ENCODE data around the gene LAMP1. TPM values are rescaled to one million over a fixed set of nuclear protein-coding genes. Genes with fewer than 3 reads are reported as not detected.
A peak's percentile ranks its signal among the peaks of the same experiment; 100 is the strongest.
"Not testable (repeated sequence)": the region's sequence is repeated elsewhere in the genome, so short reads cannot be mapped to it uniquely, and the experiment has no call there.

LAMP1 gene
- total and polyA plus RNA-seq, 4 experiments from 2014 or later = 20.5 to 126 (median 76.9) TPM

DNA sequence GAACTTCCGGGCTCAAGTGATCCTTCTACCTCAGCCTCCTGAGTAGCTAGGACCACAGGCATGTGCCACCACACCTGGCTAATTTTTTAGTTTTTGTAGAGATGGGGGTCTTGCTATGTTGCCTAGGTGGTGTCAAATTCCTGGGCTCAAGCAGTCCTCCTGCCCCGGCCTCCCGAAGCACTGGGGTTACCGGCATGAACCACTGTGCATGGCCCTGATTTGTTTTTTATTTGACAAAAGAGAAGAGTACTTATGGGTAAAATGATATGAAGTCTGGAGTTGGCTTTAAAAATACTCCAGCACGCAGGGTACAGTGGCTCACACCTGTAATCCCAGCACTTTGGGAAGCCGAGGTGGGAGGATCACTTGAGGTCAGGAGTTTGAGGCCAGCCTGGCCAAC is 71.3 kb downstream of the LAMP1 start:
- H3K27ac Mint-ChIP-seq; H3K4me1 ChIP-seq (ENCODE audit: insufficient read depth, low read length); H3K36me3 Mint-ChIP-seq; H3K4me3 ChIP-seq (ENCODE audit: low read length in 2 of 2); H3K27me3 Mint-ChIP-seq; H3K4me3 Mint-ChIP-seq; H3K9me3 Mint-ChIP-seq; POLR2A ChIA-PET (ENCODE audit: partially characterized antibody); DNase-seq; H3K27me3 ChIP-seq (ENCODE audit: insufficient read depth, low read length); H3K9me3 ChIP-seq (ENCODE audit: control insufficient read depth in 1 of 2, low read length in 2 of 2); H3K36me3 ChIP-seq (ENCODE audit: insufficient read depth, low read length); H3K27ac ChIP-seq (ENCODE audit: low read depth, low read length); CTCF ChIA-PET (ENCODE audit: partially characterized antibody); H3K4me1 Mint-ChIP-seq; intact Hi-C loops (cut with micrococcal nuclease): not testable (repeated sequence)

GRCh38 chr13:113369189-113369588 is 72.2 kb downstream of the LAMP1 start:
- Histone ChIP-seq H3K4me3 (ENCODE audit: low read length in 2 of 2) (no peak overlapping the region), H3K4me1 (ENCODE audit: insufficient read depth, low read length) (no peaks in the 10 kb centered on the region), H3K27ac (ENCODE audit: low read depth, low read length) (no peak overlapping the region), H3K36me3 (ENCODE audit: insufficient read depth, low read length) (no peaks in the 10 kb centered on the region), H3K27me3 (ENCODE audit: insufficient read depth, low read length) (peaks cover 9% of the 10 kb centered on the region), H3K9me3 (ENCODE audit: control insufficient read depth in 1 of 2, low read length in 2 of 2) (no peaks in the 10 kb centered on the region)
- no peak overlapping the region for H3K27ac Mint-ChIP-seq
- no peaks in the 10 kb centered on the region for H3K36me3 Mint-ChIP-seq
- CTCF ChIA-PET (ENCODE audit: partially characterized antibody) = no interaction called here
- intact Hi-C loops (cut with micrococcal nuclease) = no loop called here
- peaks cover 5 to 6% of the 10 kb centered on the region in 2 donors for H3K27me3 Mint-ChIP-seq
- no peak for DNase-seq
- no peaks in the 10 kb centered on the region for H3K9me3 Mint-ChIP-seq
- no peak overlapping the region for H3K4me3 Mint-ChIP-seq
- peaks cover 0 to 6% (median 2%) of the 10 kb centered on the region in 4 donors for H3K4me1 Mint-ChIP-seq
- POLR2A ChIA-PET (ENCODE audit: partially characterized antibody) = interaction anchor here (0.6 kb wide), 1 partner anchor 13 kb away, joined by 4 read pairs; no protein-coding TSS in a partner anchor

- Histone ChIP-seq H3K27ac (ENCODE audit: low read depth, low read length) (no peak overlapping the region), H3K36me3 (ENCODE audit: insufficient read depth, low read length) (no peaks in the 10 kb centered on the region), H3K9me3 (ENCODE audit: control insufficient read depth in 1 of 2, low read length in 2 of 2) (no peaks in the 10 kb centered on the region), H3K27me3 (ENCODE audit: insufficient read depth, low read length) (peaks cover 5% of the 10 kb centered on the region), H3K4me1 (ENCODE audit: insufficient read depth, low read length) (no peaks in the 10 kb centered on the region), H3K4me3 (ENCODE audit: low read length in 2 of 2) (no peak overlapping the region)
- H3K4me3 Mint-ChIP-seq = no peak overlapping the region
- ChIA-PET CTCF (ENCODE audit: partially characterized antibody) (no interaction called here), POLR2A (ENCODE audit: partially characterized antibody) (no interaction called here)
- no peaks in the 10 kb centered on the region for H3K9me3 Mint-ChIP-seq
- peaks cover 0 to 6% (median 2%) of the 10 kb centered on the region in 4 donors for H3K4me1 Mint-ChIP-seq
- intact Hi-C loops (cut with micrococcal nuclease) = no loop called here
- no peaks in the 10 kb centered on the region for H3K36me3 Mint-ChIP-seq
- H3K27ac Mint-ChIP-seq = no peak overlapping the region
- no peak for DNase-seq
- H3K27me3 Mint-ChIP-seq = peaks cover 6 to 9% of the 10 kb centered on the region in 2 donors
Observed at GRCh38 chr13:113369881-113370280, 72.8 kb downstream of the LAMP1 start.

GRCh38 chr13:113371061-113371460 is 74.0 kb downstream of the LAMP1 start:
- Mint-ChIP-seq H3K36me3 (no peaks in the 10 kb centered on the region), H3K27ac (peak overlapping the region in 1 of 7 donors; percentile 35), H3K4me1 (no peaks in the 10 kb centered on the region), H3K4me3 (no peak overlapping the region), H3K9me3 (no peaks in the 10 kb centered on the region), H3K27me3 (peaks cover 0 to 10% of the 10 kb centered on the region in 2 donors)
- no peak overlapping the region for H3K4me3 ChIP-seq (ENCODE audit: low read length in 2 of 2)
- H3K4me1 ChIP-seq (ENCODE audit: insufficient read depth, low read length) = no peaks in the 10 kb centered on the region
- DNase-seq = no peak
- H3K27ac ChIP-seq (ENCODE audit: low read depth, low read length) = no peak overlapping the region
- no peaks in the 10 kb centered on the region for H3K27me3 ChIP-seq (ENCODE audit: insufficient read depth, low read length)
- ChIA-PET POLR2A (ENCODE audit: partially characterized antibody) (no interaction called here), CTCF (ENCODE audit: partially characterized antibody) (no interaction called here)
- no peaks in the 10 kb centered on the region for H3K36me3 ChIP-seq (ENCODE audit: insufficient read depth, low read length)
- intact Hi-C loops (cut with micrococcal nuclease) = no loop called here
- H3K9me3 ChIP-seq (ENCODE audit: control insufficient read depth in 1 of 2, low read length in 2 of 2) = no peaks in the 10 kb centered on the region

DNA sequence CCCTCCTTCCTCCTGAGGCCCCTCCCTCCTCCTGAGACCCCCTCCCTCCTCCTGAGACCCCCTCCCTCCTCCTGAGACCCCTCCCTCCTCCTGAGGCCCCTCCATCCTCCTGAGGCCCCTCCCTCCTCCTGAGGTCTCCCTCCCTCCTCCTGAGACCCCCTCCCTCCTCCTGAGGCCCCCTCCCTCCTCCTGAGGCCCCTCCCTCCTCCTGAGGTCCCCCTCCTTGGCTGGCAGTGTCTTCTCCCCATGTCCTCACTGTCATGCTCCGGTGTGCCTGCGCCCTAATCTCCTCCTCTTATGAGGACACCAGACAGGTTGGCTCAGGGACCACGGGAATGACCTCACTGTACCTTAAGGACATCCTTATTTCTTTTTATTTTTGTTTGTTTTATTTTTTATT is 74.7 kb downstream of the LAMP1 start:
- H3K27me3 Mint-ChIP-seq; H3K9me3 Mint-ChIP-seq; H3K4me1 ChIP-seq (ENCODE audit: insufficient read depth, low read length); H3K9me3 ChIP-seq (ENCODE audit: control insufficient read depth in 1 of 2, low read length in 2 of 2); H3K36me3 Mint-ChIP-seq; H3K4me3 Mint-ChIP-seq; DNase-seq; H3K27ac Mint-ChIP-seq; H3K4me3 ChIP-seq (ENCODE audit: low read length in 2 of 2); H3K36me3 ChIP-seq (ENCODE audit: insufficient read depth, low read length); CTCF ChIA-PET (ENCODE audit: partially characterized antibody); H3K4me1 Mint-ChIP-seq; POLR2A ChIA-PET (ENCODE audit: partially characterized antibody); H3K27ac ChIP-seq (ENCODE audit: low read depth, low read length); H3K27me3 ChIP-seq (ENCODE audit: insufficient read depth, low read length); intact Hi-C loops (cut with micrococcal nuclease): not testable (repeated sequence)

Small RNA genes lying within 50 kb of the gene (microRNA-seq; reads per million reads assigned to microRNA genes)
- gene MIR8075 (ENCODE audit: borderline microRNAs expressed, borderline number of aligned reads, borderline replicate concordance) = not detected

Other genes with a start within 250 kb of the LAMP1 start
- not detected for gene F7, start 191.4 kb upstream of the LAMP1 start, total RNA-seq
- gene F7, start 191.4 kb upstream of the LAMP1 start, polyA plus RNA-seq = not detected
- gene F10, start 174.4 kb upstream of the LAMP1 start, total RNA-seq = not detected
- gene F10, start 174.4 kb upstream of the LAMP1 start, polyA plus RNA-seq = not detected
- gene PROZ, start 138.6 kb upstream of the LAMP1 start, total RNA-seq = not detected
- gene PROZ, start 138.6 kb upstream of the LAMP1 start, polyA plus RNA-seq = under 1 TPM in 1 of 2 donors, not detected in 1; 0.32 TPM
- 10 to 100 TPM; 78.2 to 79.8 TPM for gene PCID2, start 88.6 kb upstream of the LAMP1 start, total RNA-seq
- gene PCID2, start 88.6 kb upstream of the LAMP1 start, polyA plus RNA-seq = 100 to 1,000 TPM in 1 of 2 donors, 10 to 100 TPM in 1; 84.8 to 100 TPM
- 10 to 100 TPM; 75.5 to 80.0 TPM for gene CUL4A, start 87.6 kb upstream of the LAMP1 start, total RNA-seq
- gene CUL4A, start 87.6 kb upstream of the LAMP1 start, polyA plus RNA-seq = 10 to 100 TPM; 59.8 to 72.8 TPM
- under 1 TPM; 0.38 to 0.50 TPM for gene GRTP1, start 66.9 kb downstream of the LAMP1 start, total RNA-seq
- under 1 TPM; 0.31 to 0.42 TPM for gene GRTP1, start 66.9 kb downstream of the LAMP1 start, polyA plus RNA-seq
- gene ADPRHL1, start 156.2 kb downstream of the LAMP1 start, total RNA-seq = 1 to 10 TPM; 1.3 to 1.5 TPM
- gene ADPRHL1, start 156.2 kb downstream of the LAMP1 start, polyA plus RNA-seq = under 1 TPM in 1 of 2 donors, not detected in 1; 0.09 TPM
- gene DCUN1D2, start 193.5 kb downstream of the LAMP1 start, total RNA-seq = 10 to 100 TPM; 31.9 to 34.8 TPM
- 1 to 10 TPM; 6.6 to 9.8 TPM for gene DCUN1D2, start 193.5 kb downstream of the LAMP1 start, polyA plus RNA-seq

Data from CD4-positive, alpha-beta memory T cell (primary cell).